ENCODE results near the gene PFKFB1. TPM values are rescaled to one million over a fixed set of nuclear protein-coding genes. Genes with fewer than 3 reads are reported as not detected.

Gene PFKFB1
- total and polyA plus RNA-seq, 9 of the 15 experiments (the other 6 are each of a cell fraction or from before 2014, with no cell fraction given): 0.07 to 0.24 (median 0.15) TPM; not detected in 2

DNA sequence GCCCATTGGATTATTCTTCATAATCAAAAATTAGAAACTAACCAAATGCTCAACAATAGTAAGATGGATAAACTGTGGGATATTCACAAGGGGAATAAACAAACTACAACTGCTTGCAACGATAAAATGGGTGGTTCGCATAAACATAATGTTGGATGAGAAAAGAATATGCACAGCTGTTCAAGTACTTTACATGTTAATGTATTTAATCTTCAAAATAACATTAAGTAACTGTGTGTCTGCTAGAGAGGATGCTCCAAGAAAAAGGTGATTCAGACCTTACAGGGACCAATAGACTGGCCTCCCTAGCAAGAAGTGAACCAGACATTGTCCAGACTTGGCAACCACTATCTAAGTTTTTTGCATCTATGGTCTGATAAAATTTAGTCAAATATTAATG, 2.3 kb downstream of the PFKFB1 start:
- H3K36me3 ChIP-seq (ENCODE audit: control insufficient read depth, insufficient read depth, low read length): no peaks in the 10 kb centered on the region
- H3K79me2 ChIP-seq (ENCODE audit: control insufficient read depth, insufficient read depth, low read length): no peaks in the 10 kb centered on the region
- peaks cover 0 to 17% of the 10 kb centered on the region in 2 experiments; a peak in 3 of 5 replicates for H3K4me1 ChIP-seq (replicated peaks in 1 of 2; ENCODE audit: control insufficient read depth in 2 of 2, insufficient read depth in 2 of 2, low read length in 2 of 2)
- no peak overlapping the region for H3K9ac ChIP-seq (ENCODE audit: insufficient read depth in 1 of 2, low read depth in 2 of 2, low read length in 2 of 2)
- TF ChIP-seq CREBBP (IDR thresholded peaks at IDR 0.05; ENCODE audit: low read depth, low read length): no peak
- TF ChIP-seq ID3 (CRISPR knock-in tag; IDR thresholded peaks at IDR 0.05): no peak
- TF ChIP-seq ID3 (tag; IDR thresholded peaks at IDR 0.05): no peak
- no peak for TF ChIP-seq NR1H2 (CRISPR knock-in tag; IDR thresholded peaks at IDR 0.05)
- TF ChIP-seq ZNF253 (CRISPR knock-in tag; conservative IDR thresholded peaks at IDR 0.05): no peak
- TF ChIP-seq, protein P1, sequence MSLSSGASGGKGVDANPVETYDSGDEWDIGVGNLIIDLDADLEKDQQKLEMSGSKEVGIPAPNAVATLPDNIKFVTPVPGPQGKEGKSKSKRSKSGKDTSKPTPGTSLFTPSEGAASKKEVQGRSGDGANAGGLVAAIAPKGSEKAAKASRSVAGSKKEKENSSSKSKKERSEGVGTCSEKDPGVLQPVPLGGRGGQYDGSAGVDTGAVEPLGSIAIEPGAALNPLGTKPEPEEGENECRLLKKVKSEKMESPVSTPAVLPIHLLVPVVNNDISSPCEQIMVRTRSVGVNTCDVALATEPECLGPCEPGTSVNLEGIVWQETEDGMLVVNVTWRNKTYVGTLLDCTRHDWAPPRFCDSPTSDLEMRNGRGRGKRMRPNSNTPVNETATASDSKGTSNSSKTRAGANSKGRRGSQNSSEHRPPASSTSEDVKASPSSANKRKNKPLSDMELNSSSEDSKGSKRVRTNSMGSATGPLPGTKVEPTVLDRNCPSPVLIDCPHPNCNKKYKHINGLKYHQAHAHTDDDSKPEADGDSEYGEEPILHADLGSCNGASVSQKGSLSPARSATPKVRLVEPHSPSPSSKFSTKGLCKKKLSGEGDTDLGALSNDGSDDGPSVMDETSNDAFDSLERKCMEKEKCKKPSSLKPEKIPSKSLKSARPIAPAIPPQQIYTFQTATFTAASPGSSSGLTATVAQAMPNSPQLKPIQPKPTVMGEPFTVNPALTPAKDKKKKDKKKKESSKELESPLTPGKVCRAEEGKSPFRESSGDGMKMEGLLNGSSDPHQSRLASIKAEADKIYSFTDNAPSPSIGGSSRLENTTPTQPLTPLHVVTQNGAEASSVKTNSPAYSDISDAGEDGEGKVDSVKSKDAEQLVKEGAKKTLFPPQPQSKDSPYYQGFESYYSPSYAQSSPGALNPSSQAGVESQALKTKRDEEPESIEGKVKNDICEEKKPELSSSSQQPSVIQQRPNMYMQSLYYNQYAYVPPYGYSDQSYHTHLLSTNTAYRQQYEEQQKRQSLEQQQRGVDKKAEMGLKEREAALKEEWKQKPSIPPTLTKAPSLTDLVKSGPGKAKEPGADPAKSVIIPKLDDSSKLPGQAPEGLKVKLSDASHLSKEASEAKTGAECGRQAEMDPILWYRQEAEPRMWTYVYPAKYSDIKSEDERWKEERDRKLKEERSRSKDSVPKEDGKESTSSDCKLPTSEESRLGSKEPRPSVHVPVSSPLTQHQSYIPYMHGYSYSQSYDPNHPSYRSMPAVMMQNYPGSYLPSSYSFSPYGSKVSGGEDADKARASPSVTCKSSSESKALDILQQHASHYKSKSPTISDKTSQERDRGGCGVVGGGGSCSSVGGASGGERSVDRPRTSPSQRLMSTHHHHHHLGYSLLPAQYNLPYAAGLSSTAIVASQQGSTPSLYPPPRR (CRISPR knock-in tag; IDR thresholded peaks at IDR 0.05; ENCODE audit: borderline replicate concordance): no peak
- no peak for TF ChIP-seq TARDBP (IDR thresholded peaks at IDR 0.05)
- no peak for TF ChIP-seq PYGO2 (tag; IDR thresholded peaks at IDR 0.05)
- TF ChIP-seq ZBED1 (IDR thresholded peaks at IDR 0.05): no peak
- no peak overlapping the region for H2AFZ ChIP-seq (ENCODE audit: low read depth, low read length)
- no peaks in the 10 kb centered on the region for H4K20me1 ChIP-seq (replicated peaks; ENCODE audit: control insufficient read depth, insufficient read depth, low read length)
- ChIA-PET POLR2A (no interaction called here), CTCF (ENCODE audit: low intra/inter-chr PET ratio) (no interaction called here)
- WGBS (ENCODE audit: insufficient coverage, low coverage, missing lambda C conversion rate): 71% methylated on average over 2 of the region's 2 CpGs
- no peaks in the 10 kb centered on the region for H3K9me1 ChIP-seq (ENCODE audit: control insufficient read depth, insufficient read depth, low read length)
- in situ Hi-C loops (cut with MboI): no loop called here
- no peak overlapping the region for H3K4me2 ChIP-seq (ENCODE audit: insufficient read depth, low read length)
- H3K27ac ChIP-seq (ENCODE audit: extremely low read depth, low read depth, low read length): no peak overlapping the region
- no peaks in the 10 kb centered on the region for H3K9me3 ChIP-seq (replicated peaks; ENCODE audit: control insufficient read depth, insufficient read depth, low read depth, low read length)
- H3K27me3 ChIP-seq (ENCODE audit: control insufficient read depth in 2 of 2, insufficient read depth in 2 of 2, low read length in 2 of 2): 0 out of 5 replicates have a peak, but pooled peaks cover 0 to 5% of the 10 kb centered on the region in 2 experiments
- intact Hi-C loops (cut with micrococcal nuclease): no loop called here
- ATAC-seq (no peak), FAIRE-seq (no peak), DNase-seq (ENCODE audit: extremely low read depth in 1 of 4, low spot score in 3 of 4) (no peak)
- BruUV-seq (replicated peaks): no TSS peak
- no peak overlapping the region for H3K4me3 ChIP-seq

Measured in K562 (cell line).